Measurements from ENCODE around the gene SLC35F4. TPM values are rescaled to one million over a fixed set of nuclear protein-coding genes. Genes with fewer than 3 reads are reported as not detected.
"Not testable (repeated sequence)": the region's sequence is repeated elsewhere in the genome, so short reads cannot be mapped to it uniquely, and the experiment has no call there.

The SLC35F4 gene
- total RNA-seq, 1 experiment from 2014 or later = not detected

- H3K9me3 ChIP-seq = no peaks in the 10 kb centered on the region
- DNase-seq = no peak
- H3K36me3 ChIP-seq = no peaks in the 10 kb centered on the region
- no peaks in the 10 kb centered on the region for H3K27me3 ChIP-seq
- H3K4me3 ChIP-seq = no peak overlapping the region
Measured at GRCh38 chr14:57714487-57714931, 151.4 kb downstream of the SLC35F4 start.

GRCh38 chr14:57712698-57713097 is 153.2 kb downstream of the SLC35F4 start:
- no peak overlapping the region for H3K4me3 ChIP-seq
- no peaks in the 10 kb centered on the region for H3K27me3 ChIP-seq
- DNase-seq = no peak
- H3K36me3 ChIP-seq = no peaks in the 10 kb centered on the region
- H3K9me3 ChIP-seq = no peaks in the 10 kb centered on the region

- H3K9me3 ChIP-seq = no peaks in the 10 kb centered on the region
Measured at GRCh38 chr14:57712102-57712501, 153.8 kb downstream of the SLC35F4 start.

GRCh38 chr14:57709909-57710308 is 156.0 kb downstream of the SLC35F4 start:
- no peak overlapping the region for H3K4me3 ChIP-seq
- no peaks in the 10 kb centered on the region for H3K27me3 ChIP-seq
- no peaks in the 10 kb centered on the region for H3K9me3 ChIP-seq
- H3K36me3 ChIP-seq = no peaks in the 10 kb centered on the region
- no peak for DNase-seq

More at GRCh38 chr14:57712102-57712501, 153.8 kb downstream of the SLC35F4 start:
- H3K36me3 ChIP-seq = no peaks in the 10 kb centered on the region
- H3K27me3 ChIP-seq = no peaks in the 10 kb centered on the region
- H3K4me3 ChIP-seq = no peak overlapping the region
- no peak for DNase-seq

GRCh38 chr14:57709086-57709485 is 156.8 kb downstream of the SLC35F4 start:
- not testable (repeated sequence) for DNase-seq

GRCh38 chr14:57707219-57707618 is 158.7 kb downstream of the SLC35F4 start:
- H3K9me3 ChIP-seq = no peaks in the 10 kb centered on the region
- no peaks in the 10 kb centered on the region for H3K27me3 ChIP-seq
- no peaks in the 10 kb centered on the region for H3K36me3 ChIP-seq
- no peak overlapping the region for H3K4me3 ChIP-seq
- DNase-seq = no peak

More at GRCh38 chr14:57709086-57709485, 156.8 kb downstream of the SLC35F4 start:
- H3K27me3 ChIP-seq, H3K36me3 ChIP-seq, H3K4me3 ChIP-seq, H3K9me3 ChIP-seq: not testable (repeated sequence)

- H3K4me3 ChIP-seq = no peak overlapping the region
- no peak for DNase-seq
- no peaks in the 10 kb centered on the region for H3K27me3 ChIP-seq
Measured at GRCh38 chr14:57704763-57705162, 161.1 kb downstream of the SLC35F4 start.

GRCh38 chr14:57699947-57700346 is 165.9 kb downstream of the SLC35F4 start:
- Histone ChIP-seq H3K36me3 (no peaks in the 10 kb centered on the region), H3K9me3 (no peaks in the 10 kb centered on the region), H3K27me3 (no peaks in the 10 kb centered on the region), H3K4me3 (no peak overlapping the region)
- no peak for DNase-seq

More at GRCh38 chr14:57704763-57705162, 161.1 kb downstream of the SLC35F4 start:
- Histone ChIP-seq H3K36me3 (no peaks in the 10 kb centered on the region), H3K9me3 (no peaks in the 10 kb centered on the region)

- Histone ChIP-seq H3K36me3 (no peaks in the 10 kb centered on the region), H3K9me3 (no peaks in the 10 kb centered on the region), H3K27me3 (no peaks in the 10 kb centered on the region), H3K4me3 (no peak overlapping the region)
- DNase-seq = no peak
Measured at GRCh38 chr14:57692671-57693070, 173.2 kb downstream of the SLC35F4 start.

GRCh38 chr14:57687416-57687815 is 178.5 kb downstream of the SLC35F4 start:
- Histone ChIP-seq H3K9me3 (no peaks in the 10 kb centered on the region), H3K27me3 (no peaks in the 10 kb centered on the region)
- DNase-seq = no peak

GRCh38 chr14:57686304-57686703 is 179.6 kb downstream of the SLC35F4 start:
- H3K4me3 ChIP-seq = no peak overlapping the region
- H3K9me3 ChIP-seq = no peaks in the 10 kb centered on the region
- no peaks in the 10 kb centered on the region for H3K27me3 ChIP-seq
- no peaks in the 10 kb centered on the region for H3K36me3 ChIP-seq
- no peak for DNase-seq

More at GRCh38 chr14:57687416-57687815, 178.5 kb downstream of the SLC35F4 start:
- Histone ChIP-seq H3K4me3 (no peak overlapping the region), H3K36me3 (no peaks in the 10 kb centered on the region)

GRCh38 chr14:57671021-57671420 is 194.9 kb downstream of the SLC35F4 start:
- no peaks in the 10 kb centered on the region for H3K9me3 ChIP-seq
- no peak overlapping the region for H3K4me3 ChIP-seq
- DNase-seq = no peak
- H3K27me3 ChIP-seq = no peaks in the 10 kb centered on the region
- no peaks in the 10 kb centered on the region for H3K36me3 ChIP-seq

GRCh38 chr14:57660208-57660607 is 205.7 kb downstream of the SLC35F4 start:
- Histone ChIP-seq H3K9me3 (no peaks in the 10 kb centered on the region), H3K4me3 (no peak overlapping the region), H3K27me3 (no peaks in the 10 kb centered on the region), H3K36me3 (no peaks in the 10 kb centered on the region)
- no peak for DNase-seq

- no peak for DNase-seq
- Histone ChIP-seq H3K27me3 (no peaks in the 10 kb centered on the region), H3K4me3 (no peak overlapping the region), H3K36me3 (no peaks in the 10 kb centered on the region), H3K9me3 (no peaks in the 10 kb centered on the region)
Measured at GRCh38 chr14:57659052-57659451, 206.8 kb downstream of the SLC35F4 start.

- Histone ChIP-seq H3K36me3 (no peaks in the 10 kb centered on the region), H3K4me3 (no peak overlapping the region)
- no peak for DNase-seq
Measured at GRCh38 chr14:57657487-57657886, 208.4 kb downstream of the SLC35F4 start.

GRCh38 chr14:57656853-57657252 is 209.0 kb downstream of the SLC35F4 start:
- DNase-seq = no peak
- no peaks in the 10 kb centered on the region for H3K27me3 ChIP-seq
- H3K9me3 ChIP-seq = no peaks in the 10 kb centered on the region
- H3K4me3 ChIP-seq = no peak overlapping the region
- no peaks in the 10 kb centered on the region for H3K36me3 ChIP-seq

More at GRCh38 chr14:57657487-57657886, 208.4 kb downstream of the SLC35F4 start:
- no peaks in the 10 kb centered on the region for H3K27me3 ChIP-seq
- H3K9me3 ChIP-seq = no peaks in the 10 kb centered on the region

- DNase-seq = no peak
- H3K27me3 ChIP-seq = no peaks in the 10 kb centered on the region
- no peak overlapping the region for H3K4me3 ChIP-seq
- H3K9me3 ChIP-seq = no peaks in the 10 kb centered on the region
- H3K36me3 ChIP-seq = no peaks in the 10 kb centered on the region
Measured at GRCh38 chr14:57652769-57653168, 213.1 kb downstream of the SLC35F4 start.

GRCh38 chr14:57641776-57642175 is 224.1 kb downstream of the SLC35F4 start:
- no peak for DNase-seq
- H3K4me3 ChIP-seq = no peak overlapping the region
- no peaks in the 10 kb centered on the region for H3K9me3 ChIP-seq
- no peaks in the 10 kb centered on the region for H3K27me3 ChIP-seq
- no peaks in the 10 kb centered on the region for H3K36me3 ChIP-seq

GRCh38 chr14:57640036-57640435 is 225.9 kb downstream of the SLC35F4 start:
- DNase-seq = no peak
- H3K4me3 ChIP-seq = no peak overlapping the region
- H3K9me3 ChIP-seq = no peaks in the 10 kb centered on the region
- H3K36me3 ChIP-seq = no peaks in the 10 kb centered on the region
- no peaks in the 10 kb centered on the region for H3K27me3 ChIP-seq

All from MG63 (cell line).